ENCODE results near the gene DPP7.
"Not testable (repeated sequence)": the region's sequence is repeated elsewhere in the genome, so short reads cannot be mapped to it uniquely, and the experiment has no call there.

Gene DPP7

GRCh38 chr9:137129456-137130175 is 15.1 kb upstream of the DPP7 start:
- DNase-seq (ENCODE audit: low read depth in 2 of 2) = peak; percentile 83 to 84

DNA sequence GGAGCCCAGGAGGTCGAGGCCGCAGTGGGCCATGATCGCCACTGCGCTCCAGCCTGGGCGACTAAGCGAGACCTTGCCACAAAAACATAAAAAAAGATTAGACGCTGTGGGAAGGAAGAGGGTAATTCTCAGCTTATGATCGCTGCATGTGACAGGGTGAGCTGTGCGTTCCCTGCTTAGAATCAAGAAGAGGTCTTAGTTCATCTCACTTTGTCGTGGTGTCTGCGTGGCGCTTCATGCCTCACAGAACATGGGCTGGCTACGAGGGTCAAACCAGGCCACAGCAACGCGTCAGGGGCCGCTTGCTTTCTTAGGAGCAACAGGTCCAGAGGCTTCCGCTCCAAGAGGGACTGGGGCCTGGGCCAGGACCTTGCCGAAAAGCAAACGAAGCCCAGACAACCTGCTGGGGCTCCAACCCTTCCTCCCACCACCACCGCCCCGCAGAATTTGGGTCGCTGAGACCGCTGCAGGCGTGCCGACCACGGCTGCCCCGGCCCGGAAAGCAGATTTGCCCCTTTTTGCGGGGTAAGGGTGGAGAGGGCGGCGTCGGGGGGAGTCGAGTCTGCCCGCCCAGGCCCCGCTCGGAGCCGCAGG is 14.4 kb upstream of the DPP7 start:
- DNase-seq (ENCODE audit: low read depth in 2 of 2) = no peak

- DNase-seq (ENCODE audit: low read depth in 2 of 2) = peak in 1 of 2 experiments; percentile 17
Measured at GRCh38 chr9:137128158-137128861, 13.8 kb upstream of the DPP7 start.

DNA sequence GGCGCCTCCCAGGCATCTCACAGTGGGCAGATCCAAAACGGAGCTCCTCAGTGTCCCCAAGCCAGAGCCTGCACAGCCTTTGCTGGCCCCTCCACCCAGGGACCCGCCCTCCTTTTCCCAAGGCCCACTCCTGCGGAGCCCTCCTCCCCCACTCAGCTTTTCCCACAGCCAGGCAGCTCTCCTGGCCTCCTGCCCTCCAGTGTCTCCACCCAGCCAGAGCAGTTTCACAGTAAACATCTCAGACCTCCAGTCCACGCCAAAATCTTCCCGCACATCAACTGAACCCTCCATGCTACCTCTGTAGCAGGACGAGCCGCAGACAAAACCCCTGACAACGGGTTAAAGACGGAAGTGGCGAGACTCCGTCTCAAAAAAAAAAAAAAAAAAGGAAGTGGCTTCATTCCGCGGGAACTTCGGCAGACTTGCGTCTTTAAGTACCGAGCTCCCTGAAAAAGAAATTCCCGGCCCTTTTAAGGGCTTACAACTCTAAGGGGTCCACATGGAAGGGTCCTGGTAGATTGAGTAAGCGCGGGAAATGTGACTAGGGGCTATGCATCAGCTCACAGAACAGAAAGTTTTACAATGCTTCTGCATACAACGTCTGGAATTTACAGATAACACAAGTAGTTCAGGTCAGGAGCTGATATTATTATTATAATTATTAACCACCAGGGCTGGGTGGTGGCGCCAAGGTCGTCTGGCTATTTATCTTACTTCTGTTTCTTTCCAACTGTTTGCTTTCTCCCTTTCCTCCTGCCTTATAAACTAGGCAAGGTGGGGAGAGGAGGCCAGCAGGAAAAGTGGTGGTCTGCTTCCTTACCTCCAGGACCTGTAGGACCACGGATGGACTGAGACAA is 13.0 kb upstream of the DPP7 start:
- DNase-seq (ENCODE audit: low read depth in 2 of 2) = peak in 1 of 2 experiments; percentile 20

- no peak for DNase-seq (ENCODE audit: low read depth in 2 of 2)
Measured at GRCh38 chr9:137126786-137127185, 12.3 kb upstream of the DPP7 start.

DNA sequence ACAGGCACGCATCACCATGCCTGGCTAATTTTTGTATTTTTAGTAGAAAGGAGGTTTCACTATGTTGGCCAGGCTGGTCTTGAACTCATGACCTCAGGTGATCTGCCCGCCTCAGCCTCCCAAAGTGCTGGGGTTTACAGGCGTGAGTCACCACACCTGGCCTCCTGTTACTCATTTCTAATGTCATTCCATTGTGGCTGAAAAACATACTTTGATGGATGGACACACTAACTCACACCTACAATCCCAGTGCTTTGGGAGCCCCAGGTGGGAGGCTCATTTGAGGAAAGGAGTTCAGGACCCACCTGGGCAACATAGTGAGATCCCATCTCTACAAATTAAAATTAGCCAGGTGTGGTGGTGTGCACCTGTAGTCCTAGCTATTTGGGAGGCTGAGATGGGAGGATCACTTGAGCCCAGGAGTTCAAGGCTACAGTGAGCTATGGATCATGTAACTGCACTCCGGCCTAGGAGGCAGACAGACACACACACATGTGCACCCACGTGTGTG is 9.5 kb upstream of the DPP7 start:
- not testable (repeated sequence) for DNase-seq (ENCODE audit: low read depth in 2 of 2)

GRCh38 chr9:137123468-137123837 is 8.9 kb upstream of the DPP7 start:
- no peak for DNase-seq (ENCODE audit: low read depth in 2 of 2)

DNA sequence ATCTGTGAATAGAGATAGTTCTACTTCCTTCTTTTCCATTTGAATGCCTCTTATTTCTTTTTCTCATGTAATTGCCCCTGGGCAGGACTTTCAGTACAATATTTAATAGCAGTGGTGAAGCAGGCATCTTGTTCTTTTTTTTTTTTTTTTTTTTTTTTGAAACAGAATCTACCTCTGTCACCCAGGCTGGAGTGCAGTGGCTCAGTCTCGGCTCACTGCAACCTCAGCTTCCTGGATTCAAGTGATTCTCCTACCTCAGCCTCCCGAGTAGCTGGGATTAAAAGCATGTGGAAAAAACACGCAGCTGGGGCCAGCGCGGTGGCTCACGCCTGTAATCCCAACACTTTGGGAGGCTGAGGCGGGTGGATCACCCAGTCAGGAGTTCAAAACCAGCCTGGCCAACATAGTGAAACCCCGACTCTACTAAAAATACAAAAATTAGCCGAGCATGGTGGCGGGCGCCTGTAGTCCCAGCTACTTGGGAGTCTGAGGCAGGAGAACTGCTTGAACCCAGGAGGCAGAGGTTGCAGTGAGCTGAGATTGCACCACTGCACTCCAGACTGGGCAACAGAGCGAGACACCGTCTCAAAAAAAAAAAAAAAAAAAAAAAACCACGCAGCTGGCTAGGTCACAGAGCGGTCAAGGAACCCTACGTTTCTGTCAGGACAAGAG is 8.4 kb upstream of the DPP7 start:
- DNase-seq (ENCODE audit: low read depth in 2 of 2) = not testable (repeated sequence)

DNA sequence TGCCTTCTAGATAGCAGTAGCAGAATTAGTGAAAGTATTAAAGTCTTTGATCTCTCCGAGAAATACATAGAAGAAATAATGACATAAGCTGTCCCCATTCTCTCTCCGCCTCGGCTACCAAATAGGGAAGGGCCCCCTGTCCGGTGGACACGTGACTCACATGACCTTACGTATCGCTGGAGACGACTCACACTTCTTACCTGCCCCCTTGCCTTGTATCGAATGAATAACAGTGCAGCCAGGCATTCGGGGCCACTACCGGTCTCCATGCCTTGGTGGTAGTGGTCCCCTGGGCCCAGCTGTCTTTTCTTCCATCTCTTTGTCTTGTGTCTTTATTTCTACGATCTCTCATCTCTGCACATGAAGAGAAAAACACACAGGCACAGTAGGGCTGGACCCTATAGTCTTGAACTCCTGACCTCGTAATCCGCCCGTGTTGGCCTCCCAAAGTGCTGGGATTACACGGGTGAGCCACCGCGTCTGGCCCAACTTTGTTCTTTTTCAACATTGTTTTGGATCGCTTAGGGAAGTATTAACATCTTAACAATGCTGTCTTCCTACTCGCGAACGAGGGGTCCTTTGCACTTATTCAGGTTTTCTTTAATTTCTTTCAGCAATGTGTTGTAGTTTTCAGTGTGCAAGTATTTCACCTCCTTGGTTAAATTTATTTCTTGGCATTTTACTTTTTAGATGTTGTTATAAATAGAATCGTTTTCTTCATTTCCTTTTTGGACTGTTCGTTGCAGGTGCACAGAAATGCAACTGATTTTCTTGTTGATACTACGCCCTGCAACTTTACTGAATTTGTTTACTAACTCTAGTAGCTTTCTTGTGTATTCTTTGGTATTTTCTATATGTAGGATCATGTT is 7.6 kb upstream of the DPP7 start:
- not testable (repeated sequence) for DNase-seq (ENCODE audit: low read depth in 2 of 2)

DNA sequence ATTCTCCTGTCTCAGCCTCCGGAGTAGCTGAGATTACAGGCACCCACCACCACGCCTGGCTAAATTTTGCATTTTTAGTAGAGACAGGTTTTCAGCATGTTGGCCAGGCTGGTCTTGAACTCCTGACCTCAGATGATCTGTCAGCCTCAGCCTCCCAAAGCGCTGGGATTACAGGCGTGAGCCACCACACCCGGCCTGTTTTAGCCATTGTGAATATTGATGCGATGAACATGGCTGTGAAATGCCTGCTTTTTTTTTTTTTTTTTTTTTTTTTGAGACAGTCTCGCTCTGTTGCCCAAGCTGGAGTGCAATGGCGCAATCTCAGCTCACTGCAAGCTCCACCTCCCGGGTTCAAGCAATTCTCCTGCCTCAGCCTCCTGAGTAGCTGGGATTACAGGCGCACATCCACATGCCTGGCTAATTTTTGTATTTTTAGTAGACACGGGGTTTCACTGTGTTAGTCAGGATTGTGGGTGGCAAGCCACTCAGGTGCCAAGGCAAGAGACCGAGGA is 3.6 kb upstream of the DPP7 start:
- DNase-seq (ENCODE audit: low read depth in 2 of 2) = not testable (repeated sequence)

DNA sequence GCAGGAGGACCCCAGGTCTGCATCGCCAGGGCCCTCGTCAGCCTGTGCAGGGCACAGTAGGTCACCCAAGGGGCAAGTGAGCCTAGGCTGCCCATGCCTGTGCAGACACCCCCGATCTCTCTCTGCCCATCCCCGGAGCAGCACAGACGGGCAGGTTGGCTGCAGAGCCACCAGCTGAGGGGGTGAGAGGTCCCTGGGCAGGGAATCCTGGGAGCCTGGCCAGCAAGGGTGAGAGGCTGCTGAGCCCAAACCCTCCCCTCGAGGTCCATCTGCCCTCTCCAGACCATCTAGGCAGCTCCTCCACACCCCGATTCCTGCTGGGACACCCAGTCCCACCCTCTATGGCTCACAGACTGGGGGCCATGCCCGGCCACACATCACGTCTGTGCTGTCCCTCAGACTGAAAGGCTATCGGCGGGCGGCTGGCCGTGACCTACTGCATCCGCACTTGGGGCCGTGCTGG is 2.8 kb upstream of the DPP7 start:
- no peak for DNase-seq (ENCODE audit: low read depth in 2 of 2)

DNA sequence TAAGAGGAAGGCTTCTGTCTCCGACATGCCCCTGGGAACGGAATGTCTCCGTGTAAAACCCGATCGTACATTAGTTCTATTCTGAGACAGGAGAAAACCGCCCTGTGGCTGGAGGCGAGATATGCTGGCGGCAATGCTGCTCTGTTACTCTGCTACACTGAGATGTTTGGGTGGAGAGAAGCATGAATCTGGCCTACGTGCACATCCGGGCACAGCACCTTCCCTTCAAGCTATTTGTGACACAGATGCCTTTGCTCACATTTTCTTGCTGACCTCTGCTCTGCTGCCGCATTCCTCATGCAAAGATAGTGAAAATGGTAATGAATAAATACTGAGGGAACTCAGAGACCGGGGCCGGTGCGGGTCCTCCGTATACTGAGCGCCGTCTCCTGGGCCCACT is 2.2 kb upstream of the DPP7 start:
- DNase-seq (ENCODE audit: low read depth in 2 of 2) = no peak

GRCh38 chr9:137116027-137116507 is 1.5 kb upstream of the DPP7 start:
- DNase-seq (ENCODE audit: low read depth in 2 of 2) = no peak

GRCh38 chr9:137115394-137116026 is 977 bp upstream of the DPP7 start:
- DNase-seq (ENCODE audit: low read depth in 2 of 2) = no peak

GRCh38 chr9:137114220-137114612 is 317 bp downstream of the DPP7 start:
- DNase-seq (ENCODE audit: low read depth in 2 of 2) = no peak

DNA sequence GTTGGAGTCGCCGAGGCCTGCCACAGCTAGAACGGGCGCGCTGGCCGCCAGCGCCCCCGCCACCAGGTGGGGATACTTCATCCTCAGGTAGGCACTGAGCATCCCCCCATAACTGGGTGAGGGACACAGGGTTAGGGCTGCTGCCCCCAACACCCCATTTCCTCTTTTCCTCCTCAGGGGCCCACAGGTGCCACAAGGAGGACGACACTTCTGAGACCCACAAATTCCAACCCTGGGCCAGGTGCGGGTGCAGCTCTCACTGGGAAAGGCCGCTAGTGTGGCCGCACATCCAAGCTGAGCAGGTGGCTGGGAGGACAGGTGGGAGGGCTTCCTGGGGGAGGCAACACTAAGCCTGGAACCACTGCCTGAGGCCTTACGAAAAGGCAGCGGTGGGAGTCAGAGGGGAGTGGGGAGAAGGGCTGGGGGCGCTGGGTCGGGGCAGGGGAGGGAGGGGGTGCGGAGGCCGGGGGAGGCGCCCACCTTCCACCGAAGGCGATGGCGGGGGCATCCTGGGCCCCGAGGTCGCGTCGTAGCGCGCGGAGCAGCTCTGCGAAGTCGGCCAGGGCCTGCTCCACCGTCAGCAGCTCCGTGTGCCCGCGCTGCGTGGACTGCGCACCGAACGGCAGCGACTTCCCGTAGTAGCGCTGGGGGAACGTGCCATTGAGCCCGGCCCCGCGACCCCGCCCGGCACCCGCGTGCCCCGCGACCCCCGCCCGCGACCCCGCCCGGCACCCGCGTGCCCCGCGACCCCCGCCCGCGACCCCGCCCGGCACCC is 961 bp downstream of the DPP7 start:
- DNase-seq (ENCODE audit: low read depth in 2 of 2) = no peak

- DNase-seq (ENCODE audit: low read depth in 2 of 2) = no peak
Measured at GRCh38 chr9:137112564-137113384, 1.8 kb downstream of the DPP7 start.

Data from stimulated activated CD4-positive, alpha-beta T cell treated with anti-CD3 and anti-CD28 coated beads, Interleukin-12 subunit alpha, Interleukin-12 subunit beta, amount 100 ng/mL, for 24 hours (primary cell).